ENCODE measurements around the gene GMDS.

Gene GMDS

GRCh38 chr6:1930356-1930755, 315.0 kb downstream of the GMDS start:
- TF ChIP-seq, protein P1, sequence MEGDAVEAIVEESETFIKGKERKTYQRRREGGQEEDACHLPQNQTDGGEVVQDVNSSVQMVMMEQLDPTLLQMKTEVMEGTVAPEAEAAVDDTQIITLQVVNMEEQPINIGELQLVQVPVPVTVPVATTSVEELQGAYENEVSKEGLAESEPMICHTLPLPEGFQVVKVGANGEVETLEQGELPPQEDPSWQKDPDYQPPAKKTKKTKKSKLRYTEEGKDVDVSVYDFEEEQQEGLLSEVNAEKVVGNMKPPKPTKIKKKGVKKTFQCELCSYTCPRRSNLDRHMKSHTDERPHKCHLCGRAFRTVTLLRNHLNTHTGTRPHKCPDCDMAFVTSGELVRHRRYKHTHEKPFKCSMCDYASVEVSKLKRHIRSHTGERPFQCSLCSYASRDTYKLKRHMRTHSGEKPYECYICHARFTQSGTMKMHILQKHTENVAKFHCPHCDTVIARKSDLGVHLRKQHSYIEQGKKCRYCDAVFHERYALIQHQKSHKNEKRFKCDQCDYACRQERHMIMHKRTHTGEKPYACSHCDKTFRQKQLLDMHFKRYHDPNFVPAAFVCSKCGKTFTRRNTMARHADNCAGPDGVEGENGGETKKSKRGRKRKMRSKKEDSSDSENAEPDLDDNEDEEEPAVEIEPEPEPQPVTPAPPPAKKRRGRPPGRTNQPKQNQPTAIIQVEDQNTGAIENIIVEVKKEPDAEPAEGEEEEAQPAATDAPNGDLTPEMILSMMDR (IDR thresholded peaks at IDR 0.05; ENCODE audit: insufficient read depth, low read depth, low read length, missing control alignments), result no peak
- DNase-seq (ENCODE audit: low read depth), result no peak

DNA sequence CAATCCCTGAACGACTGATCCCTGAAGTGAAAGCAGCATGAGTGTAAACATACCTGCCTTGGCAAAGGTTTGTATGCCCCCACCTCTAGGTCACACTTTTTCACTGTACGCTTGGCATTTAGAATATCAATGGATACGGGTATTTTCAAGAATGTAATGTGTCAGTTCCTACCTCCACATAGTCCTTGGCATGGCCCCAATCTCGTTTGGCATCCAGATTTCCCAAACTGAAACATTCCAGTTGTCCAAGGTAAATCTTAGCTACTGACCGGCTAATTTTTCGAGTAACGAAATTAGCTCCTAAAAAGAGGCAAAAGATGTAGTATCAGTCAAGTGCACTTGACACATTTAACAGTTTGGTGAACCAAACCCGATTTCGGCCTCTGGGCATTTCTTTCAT, 315.5 kb downstream of the GMDS start:
- TF ChIP-seq, protein P1 (IDR thresholded peaks at IDR 0.05; ENCODE audit: insufficient read depth, low read depth, low read length, missing control alignments), result no peak
- no peak for DNase-seq (ENCODE audit: low read depth)
- H3K4me3 ChIP-seq (ENCODE audit: low read length), result no peak overlapping the region

More at GRCh38 chr6:1930356-1930755, 315.0 kb downstream of the GMDS start:
- H3K4me3 ChIP-seq (ENCODE audit: low read length), result no peak overlapping the region

- TF ChIP-seq, protein P1 (IDR thresholded peaks at IDR 0.05; ENCODE audit: insufficient read depth, low read depth, low read length, missing control alignments), result no peak
- no peak for DNase-seq (ENCODE audit: low read depth)
- no peak overlapping the region for H3K4me3 ChIP-seq (ENCODE audit: low read length)
Observed at GRCh38 chr6:1925743-1926430, 319.5 kb downstream of the GMDS start.

GRCh38 chr6:1923449-1923848, 322.0 kb downstream of the GMDS start:
- no peak overlapping the region for H3K4me3 ChIP-seq (ENCODE audit: low read length)
- TF ChIP-seq, protein P1 (IDR thresholded peaks at IDR 0.05; ENCODE audit: insufficient read depth, low read depth, low read length, missing control alignments), result no peak
- no peak for DNase-seq (ENCODE audit: low read depth)

GRCh38 chr6:1917626-1918371, 327.6 kb downstream of the GMDS start:
- TF ChIP-seq, protein P1 (IDR thresholded peaks at IDR 0.05; ENCODE audit: insufficient read depth, low read depth, low read length, missing control alignments), result no peak
- DNase-seq (ENCODE audit: low read depth), result peak; percentile 94
- no peak overlapping the region for H3K4me3 ChIP-seq (ENCODE audit: low read length)

GRCh38 chr6:1916334-1917070, 328.9 kb downstream of the GMDS start:
- DNase-seq (ENCODE audit: low read depth), result peak; percentile 79
- H3K4me3 ChIP-seq (ENCODE audit: low read length), result no peak overlapping the region
- TF ChIP-seq, protein P1 (IDR thresholded peaks at IDR 0.05; ENCODE audit: insufficient read depth, low read depth, low read length, missing control alignments), result no peak

All from epithelial cell of esophagus (primary cell).